ENCODE results near the gene MLST8.

MLST8 gene, protein sequence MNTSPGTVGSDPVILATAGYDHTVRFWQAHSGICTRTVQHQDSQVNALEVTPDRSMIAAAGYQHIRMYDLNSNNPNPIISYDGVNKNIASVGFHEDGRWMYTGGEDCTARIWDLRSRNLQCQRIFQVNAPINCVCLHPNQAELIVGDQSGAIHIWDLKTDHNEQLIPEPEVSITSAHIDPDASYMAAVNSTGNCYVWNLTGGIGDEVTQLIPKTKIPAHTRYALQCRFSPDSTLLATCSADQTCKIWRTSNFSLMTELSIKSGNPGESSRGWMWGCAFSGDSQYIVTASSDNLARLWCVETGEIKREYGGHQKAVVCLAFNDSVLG

DNA sequence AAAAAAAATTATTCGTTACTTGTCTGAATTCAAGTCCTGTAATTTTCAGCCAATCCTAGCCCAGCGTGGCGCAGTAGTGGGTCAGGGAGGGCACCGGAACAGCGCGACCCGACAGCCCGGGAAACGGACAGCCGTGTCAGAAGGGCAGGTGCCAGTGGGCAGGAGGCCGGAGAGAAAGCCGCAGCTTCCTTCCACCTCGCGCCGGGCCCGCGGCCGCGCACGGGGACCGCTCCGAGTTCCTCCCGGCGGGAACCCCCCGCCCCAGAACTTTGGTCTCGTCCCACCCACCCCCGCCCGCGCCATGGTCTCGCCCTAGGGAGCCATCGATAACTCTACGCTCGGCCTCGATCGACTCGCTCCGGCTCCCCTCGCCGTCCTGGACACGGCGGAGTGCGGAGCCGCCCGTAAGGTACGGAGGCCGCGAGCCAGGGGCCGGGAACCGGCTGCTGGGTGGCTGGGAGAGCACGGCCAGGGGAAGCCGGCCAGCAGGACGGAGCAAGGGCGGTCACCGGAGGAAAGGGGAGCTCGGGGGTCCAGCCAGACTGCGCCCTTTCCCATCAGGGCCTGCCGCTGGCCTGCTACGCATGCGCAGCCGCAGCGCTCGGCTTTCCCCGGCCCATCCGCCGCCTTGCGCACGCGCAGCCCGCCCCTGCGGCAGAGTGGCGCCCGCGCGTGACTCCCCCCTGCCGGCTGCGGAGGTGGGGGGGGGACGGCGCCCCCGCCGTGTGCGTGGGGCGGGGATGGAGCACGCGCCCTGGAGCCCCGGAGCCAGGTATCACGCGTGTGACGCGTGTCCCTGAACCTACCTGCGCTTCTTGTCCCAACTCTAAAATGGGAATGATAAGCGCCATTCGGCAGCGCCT, at the start of gene MLST8:
TSS of gene MLST8 (plus strand) at position 351 of the 863 bp plus-strand sequence. CDS start 632 bp downstream, outside the sequence.
- peak; percentile 89 for DNase-seq (ENCODE audit: low spot score)

DNA sequence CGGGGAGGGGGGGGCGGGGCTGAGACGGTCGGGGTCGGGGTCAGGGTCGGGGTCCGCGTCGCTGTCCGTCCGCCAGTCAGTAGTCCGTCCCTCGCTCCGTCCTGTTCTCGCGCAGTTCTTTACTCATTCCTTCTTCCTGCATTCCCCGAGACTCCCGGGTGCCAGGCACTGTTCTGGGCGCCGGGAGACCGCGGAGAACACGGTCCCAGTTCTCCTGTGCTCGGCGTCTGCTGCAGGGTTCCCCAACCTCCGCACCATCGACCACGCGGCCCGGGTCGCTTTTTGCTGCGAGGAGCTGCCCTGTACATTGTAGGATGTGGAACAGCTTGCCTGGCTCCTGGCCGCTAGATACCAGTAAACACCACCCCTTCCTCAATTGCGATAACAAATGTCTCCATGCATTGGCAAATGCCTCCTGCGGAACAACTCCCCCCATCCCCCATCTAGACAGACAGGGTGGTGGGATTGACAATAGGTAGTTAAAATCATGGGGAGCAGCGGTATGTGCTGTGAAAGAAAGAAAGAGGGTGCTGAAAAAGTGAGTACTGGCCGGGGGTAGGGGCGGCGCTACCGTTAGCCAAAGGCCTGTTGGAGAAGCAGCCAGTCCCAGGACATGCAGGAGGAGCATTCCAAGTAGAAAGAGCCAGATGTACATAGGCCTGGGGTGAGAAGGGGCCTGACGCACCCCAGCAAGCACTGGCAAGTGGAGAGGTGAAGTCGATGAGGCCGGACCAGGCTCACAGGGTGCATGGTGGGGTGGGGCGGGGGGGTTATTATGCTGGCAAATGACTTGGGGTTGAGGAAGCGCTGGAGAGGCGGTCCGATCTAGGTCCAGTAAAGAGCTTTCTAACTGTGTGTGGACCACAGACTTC, 49.0 kb upstream of the MLST8 start:
- DNase-seq (ENCODE audit: low spot score): no peak

DNA sequence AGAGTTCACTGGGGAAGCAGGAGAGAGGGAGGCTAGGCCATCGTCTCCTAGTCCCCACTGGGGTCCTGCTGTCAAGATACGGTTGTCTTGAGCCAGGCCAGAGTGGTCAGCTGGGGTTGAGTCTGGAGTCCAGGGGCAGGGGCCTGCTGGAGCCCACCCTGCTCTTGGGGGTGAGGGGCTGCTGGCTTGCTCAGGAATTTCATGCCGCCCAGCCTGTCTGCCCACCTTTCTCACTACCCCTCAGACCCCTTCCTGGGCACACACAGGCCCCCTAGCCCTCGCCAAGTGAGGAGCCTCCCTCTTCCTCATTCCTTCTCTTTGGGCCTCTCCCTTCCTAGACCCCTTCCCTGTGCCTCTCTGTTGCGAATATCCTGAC, 48.4 kb upstream of the MLST8 start:
- no peak for DNase-seq (ENCODE audit: low spot score)

DNA sequence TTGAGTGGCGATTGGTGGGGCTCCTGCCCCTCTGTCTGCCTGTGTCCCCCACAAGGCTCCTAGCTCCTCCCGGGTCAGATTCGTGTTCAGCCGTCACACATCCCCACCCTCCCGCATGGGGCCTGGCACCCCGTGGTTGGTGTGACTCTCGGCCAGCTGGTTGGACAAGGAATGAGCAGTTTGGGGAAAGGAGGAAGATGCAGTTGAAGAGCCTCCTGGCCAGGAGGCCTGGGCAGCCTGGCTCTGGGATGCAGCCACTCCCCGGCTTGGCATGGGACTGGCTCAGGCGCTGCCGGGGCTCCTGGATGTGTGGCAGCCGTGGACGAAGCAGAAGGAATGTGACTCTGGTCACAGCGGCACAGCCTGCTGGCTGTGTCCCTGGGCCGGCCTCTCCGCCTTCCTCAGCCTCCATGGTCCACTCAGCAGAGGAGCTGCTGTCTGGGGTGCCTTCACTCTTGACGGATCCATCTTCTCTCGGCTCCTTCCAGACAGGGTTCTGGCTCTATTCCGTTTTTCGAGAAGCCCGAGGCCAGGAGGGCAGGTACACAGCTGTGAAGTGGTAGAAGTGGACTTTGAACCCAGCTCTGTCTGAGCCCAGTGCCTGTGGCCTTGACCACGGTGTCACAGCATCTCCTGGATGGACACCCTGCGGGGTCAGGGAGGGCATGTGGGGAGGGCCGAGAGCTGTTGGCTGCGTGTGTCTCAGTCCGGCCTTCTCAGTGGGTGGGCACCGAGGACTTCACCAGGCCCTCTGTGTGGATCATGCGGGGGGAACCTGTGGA, 47.6 kb upstream of the MLST8 start:
- no peak for DNase-seq (ENCODE audit: low spot score)

DNA sequence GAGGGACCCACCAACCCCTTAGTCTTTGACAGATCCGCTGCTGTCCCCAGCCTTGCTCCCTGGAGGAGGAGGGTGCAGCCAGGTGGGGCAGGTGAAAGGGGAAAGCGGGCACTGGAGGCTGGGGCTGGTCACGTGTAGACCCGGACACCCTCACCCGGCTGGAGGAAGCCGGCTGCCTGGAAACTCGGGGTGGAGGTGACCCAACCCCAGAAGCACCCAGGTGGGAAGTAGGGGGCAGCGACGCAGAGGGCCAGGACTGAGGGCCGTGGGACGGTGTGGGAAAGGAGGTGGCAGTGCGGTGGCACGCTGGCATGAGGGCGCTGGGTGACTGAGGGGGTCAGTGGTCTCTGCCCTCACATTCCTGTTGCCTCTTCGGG, 47.0 kb upstream of the MLST8 start:
- no peak for DNase-seq (ENCODE audit: low spot score)

DNA sequence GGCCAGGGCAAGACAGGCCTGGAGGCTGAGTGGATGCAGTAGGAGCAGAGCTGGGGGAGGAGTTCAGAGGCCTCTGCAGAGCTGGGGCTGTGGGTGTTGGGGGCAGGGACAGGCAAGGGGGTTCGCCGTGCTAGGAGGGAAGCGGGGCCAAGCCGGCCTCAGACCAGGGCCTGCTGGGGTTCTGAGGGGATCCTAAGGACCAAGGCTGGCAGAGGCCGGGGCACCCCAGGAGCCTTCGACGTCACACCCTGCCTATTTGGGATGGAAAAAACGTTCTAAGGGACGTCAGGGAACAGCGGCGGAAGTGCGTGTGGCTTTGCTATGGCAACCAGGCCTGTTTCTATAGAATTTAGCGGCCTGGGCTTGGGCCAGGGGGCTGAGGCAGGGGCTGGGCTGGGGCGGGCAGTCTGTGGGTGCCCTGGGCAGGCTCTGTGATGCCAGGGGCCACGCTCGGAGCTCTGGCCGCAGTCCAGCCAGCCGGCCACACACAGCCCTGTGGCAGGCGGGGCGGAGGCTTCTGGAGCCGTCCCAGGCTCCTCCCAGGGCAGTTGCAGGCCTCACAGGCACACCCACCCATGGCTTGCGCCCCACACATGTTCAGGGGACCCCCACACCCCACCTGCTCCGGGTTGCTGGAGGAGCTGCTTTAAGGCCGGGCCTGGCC, 45.9 kb upstream of the MLST8 start:
- peak; percentile 58 for DNase-seq (ENCODE audit: low spot score)

DNA sequence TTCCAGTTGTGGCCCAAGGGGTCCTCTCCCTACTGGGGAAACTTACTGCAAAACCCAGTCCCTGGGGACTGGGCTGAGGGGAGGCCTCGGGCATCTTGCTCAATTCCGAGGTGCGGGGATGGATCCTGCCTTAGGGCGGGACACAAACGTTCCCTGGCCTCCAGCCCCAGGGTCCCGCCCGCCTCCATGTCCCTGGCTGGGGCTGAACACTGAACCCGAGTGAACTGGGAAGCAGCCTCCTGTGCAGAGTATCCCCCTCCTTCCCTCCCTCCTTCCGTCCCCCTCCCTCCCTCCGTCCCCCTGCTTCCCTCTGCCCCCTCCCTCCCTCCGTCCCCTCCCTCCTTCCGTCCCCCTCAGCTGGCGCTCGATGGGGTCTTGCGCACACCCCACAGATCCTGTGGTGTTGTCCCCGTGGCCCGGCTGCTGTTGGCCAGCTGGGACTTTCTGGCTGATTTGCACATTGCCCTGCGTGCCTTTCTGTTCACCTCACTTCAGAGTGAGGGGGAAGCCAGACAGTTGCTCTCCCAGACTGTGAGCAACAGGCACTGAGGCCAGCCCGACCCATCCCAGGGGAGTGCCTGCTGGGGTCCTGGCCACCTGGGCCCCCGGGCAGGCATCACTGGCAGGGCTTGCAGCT, 44.2 kb upstream of the MLST8 start:
- no peak for DNase-seq (ENCODE audit: low spot score)

DNA sequence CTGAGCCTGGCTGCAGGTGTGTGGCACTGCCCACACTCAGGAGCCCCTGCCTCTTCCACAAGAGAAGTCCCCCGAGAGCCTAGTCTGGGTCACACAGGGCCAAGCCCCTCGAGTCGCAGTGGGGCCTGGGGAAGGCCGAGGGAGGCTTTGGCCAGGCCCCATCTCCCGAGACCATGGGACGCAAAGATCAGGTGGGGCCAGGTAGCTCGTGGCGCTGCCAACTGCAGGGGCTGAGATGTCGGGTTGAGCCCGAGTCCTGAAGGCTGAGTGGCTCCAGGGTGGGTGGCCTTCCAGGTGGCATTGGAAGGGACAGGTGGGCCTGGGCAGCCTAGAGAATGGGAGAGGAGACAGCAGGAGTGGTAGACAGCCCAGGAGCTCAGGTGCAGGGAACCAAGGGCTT, 43.3 kb upstream of the MLST8 start:
- no peak for DNase-seq (ENCODE audit: low spot score)

DNA sequence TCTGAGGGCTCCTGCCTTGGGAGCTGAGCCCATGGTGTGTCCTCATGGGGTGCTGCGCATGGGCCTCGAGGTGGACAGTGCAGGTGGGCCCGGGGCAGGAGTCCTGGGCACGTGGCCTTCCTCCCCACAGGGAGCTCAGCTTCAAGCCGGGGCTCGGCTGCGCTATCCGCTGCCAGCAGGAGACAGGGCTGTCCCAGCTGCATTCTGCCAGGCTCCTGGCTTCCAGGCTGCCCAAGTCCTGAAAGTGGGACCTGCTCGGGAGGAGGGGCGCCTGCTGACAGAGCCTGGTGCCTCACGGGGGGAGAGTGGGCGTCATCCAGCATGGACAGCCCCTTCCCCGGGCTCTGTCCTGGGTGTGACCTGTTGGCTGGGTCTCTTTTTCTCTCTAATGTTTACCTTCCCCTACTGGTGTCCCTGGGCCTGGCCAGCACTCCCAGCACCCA, 42.6 kb upstream of the MLST8 start:
- DNase-seq (ENCODE audit: low spot score): no peak

DNA sequence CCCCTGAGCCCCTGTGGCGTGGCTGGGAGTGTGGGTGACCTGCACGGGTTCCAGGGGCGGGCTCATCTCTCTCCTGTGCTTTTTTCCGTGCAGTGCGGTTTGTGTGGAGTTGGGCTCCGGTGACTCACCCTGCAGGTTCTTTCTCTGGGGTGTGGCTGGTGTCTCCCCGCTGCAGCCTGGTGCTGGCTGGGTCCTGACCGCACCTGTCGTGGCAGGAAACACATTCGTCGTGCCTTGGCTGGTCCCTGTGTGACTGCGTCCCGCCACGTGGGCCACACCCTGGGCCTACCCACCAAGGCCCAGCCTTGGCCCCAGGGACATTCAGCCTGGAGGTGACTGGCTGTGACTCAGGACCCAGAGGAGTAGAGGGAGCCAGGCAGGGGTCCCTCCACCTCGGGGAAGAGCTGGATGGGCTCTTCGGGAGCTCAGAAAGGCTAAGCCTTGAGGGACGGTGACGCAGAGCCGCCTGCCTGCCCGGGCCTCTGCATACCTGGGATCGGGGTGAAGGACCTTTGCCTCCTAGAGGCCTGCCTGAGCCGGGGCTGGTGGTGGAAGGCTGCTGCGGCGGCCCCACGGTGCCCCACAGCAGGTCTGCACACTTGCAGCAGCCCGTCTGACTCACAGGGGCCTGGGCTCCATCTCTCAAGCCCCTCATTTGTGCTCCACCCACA, 41.9 kb upstream of the MLST8 start:
- DNase-seq (ENCODE audit: low spot score): no peak

DNA sequence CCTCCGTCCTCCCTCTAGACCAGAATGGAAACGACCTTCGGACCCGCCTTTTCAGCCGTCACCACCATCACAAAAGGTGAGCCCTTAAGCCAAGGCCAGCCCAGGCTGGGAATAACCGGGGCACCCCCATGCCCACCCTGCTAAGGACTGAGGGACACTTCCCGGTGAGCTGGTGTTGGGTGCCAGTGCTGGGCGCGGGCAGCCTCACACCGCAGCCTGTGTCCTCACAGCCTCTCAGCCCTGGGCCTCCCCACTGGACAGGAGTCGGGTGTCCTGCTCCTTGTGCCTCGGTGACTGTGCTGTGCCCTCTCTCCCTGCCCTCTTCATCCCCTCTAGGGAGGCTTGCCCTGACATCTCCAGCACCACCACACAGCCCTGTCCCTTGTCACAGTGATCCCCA, 39.4 kb upstream of the MLST8 start:
- DNase-seq (ENCODE audit: low spot score): no peak

DNA sequence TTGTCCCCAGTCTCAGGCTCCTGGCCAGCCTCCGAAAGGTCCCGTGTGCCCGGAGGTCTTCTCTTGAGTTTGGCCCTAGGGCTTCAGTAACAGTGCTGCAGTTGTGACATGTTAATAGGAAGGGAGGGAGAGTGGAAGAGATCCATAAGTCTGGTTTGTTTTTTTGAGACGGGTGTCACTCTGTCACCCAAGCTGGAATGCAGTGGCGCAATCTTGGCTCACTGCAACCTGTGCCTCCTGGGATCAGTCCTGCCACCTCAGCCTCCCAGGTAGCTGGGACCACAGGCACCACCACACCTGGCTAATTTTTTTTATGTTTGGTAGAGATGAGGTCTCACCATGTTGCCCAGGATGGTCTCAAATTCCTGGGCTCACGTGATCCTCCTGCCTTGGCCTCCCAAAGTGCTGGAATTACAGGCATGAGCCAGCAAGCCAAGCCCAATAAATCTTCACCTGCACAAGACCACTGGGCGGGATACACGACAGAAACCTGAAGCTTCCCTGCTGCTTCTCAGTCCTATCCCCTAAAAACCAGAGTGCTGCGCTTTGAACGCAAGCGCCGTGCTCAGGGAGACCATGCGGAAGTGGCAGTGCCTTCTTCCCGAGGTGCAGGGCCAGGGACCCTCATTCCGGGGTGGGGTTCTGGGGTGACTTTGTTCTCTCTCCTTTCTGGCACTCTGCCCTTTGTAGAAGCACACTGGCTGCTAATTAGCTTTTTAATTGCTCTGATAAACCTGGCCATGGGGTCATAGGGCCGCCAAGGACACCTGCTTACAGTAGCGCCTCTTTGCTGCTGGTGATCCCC, 38.8 kb upstream of the MLST8 start:
- DNase-seq (ENCODE audit: low spot score): no peak

DNA sequence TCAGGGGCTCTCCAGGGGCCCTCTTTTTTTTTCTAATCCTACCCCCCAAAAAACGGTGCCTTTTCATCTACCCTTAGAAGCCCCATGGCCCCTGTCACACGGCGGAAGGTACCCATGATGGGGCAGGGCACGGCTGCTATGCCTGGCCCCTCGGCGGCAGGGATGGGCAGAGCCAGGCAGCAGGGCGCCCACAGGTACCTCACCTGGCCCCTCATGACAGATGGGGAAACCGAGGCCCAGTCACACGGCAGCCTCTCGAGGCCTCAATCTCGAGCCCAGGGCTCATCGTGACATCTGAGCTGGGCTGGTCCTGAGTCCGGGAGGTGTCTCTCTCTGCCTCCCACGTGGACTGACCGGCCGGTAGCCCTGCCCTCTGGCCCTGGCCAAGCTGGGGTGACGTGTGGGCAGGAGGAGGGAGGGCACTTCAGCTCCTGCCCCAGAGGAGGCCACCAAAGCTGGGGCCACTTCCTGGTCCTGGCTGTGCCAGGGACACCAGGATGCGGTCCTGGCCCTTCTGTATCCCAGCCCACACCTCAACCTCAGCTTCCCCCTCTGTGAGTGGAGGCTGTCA, 38.1 kb upstream of the MLST8 start:
- DNase-seq (ENCODE audit: low spot score): no peak

DNA sequence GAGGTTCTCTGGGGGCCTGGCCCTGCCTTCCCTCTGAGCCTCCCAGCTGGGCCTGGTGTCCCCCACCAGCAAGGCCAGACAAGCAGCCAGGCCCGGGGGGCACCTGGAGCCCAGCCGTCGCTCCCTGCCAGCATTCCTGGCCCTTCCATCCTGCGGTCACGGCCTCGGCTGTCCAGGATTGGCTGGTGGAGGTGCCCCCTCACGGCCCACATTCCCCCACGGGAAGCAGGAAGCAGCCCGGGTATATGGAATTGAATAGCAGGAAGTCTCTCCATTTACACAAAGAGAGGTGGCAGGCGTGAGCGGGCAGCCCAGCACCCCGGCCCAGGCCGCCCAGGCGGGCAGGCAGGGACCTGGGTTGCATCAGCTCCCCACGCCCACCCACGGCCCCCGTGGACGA, 35.2 kb upstream of the MLST8 start:
- DNase-seq (ENCODE audit: low spot score): no peak

DNA sequence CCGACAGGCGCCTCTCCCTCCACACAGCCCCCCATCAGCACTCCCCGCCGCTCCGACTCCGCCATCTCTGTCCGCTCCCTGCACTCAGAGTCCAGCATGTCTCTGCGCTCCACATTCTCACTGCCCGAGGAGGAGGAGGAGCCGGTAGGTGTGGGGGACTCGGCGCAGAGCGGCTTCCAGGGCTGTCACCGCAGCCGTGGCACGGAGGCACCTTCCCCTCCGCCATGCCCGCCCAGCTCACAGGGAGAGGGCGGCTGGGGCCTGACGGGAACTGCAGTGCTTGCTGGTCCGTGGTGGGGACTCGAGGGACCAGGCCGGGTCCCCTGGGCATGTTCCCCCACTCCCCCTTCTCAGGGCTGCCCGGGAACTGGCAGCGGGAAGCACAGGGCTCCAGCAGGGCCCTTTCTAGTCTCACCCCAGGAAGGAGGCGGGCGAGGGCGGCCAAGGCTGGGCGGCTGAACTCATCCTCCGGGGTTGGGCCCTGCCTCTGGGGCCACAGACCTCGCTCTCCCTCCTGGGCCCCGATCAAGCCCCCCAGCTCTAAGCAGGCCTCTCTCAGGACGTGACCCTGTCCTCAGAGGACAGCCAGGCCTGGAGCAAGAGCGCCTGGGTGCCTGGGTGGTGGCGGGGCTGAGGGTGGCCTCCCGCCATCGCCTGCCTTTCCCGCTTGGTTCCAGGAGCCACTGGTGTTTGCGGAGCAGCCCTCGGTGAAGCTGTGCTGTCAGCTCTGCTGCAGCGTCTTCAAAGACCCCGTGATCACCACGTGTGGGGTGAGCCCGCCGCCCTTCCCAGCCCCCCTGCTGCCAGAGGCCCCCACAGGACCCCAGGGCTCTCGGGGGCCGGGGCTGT, 34.4 kb upstream of the MLST8 start:
- DNase-seq (ENCODE audit: low spot score): no peak

DNA sequence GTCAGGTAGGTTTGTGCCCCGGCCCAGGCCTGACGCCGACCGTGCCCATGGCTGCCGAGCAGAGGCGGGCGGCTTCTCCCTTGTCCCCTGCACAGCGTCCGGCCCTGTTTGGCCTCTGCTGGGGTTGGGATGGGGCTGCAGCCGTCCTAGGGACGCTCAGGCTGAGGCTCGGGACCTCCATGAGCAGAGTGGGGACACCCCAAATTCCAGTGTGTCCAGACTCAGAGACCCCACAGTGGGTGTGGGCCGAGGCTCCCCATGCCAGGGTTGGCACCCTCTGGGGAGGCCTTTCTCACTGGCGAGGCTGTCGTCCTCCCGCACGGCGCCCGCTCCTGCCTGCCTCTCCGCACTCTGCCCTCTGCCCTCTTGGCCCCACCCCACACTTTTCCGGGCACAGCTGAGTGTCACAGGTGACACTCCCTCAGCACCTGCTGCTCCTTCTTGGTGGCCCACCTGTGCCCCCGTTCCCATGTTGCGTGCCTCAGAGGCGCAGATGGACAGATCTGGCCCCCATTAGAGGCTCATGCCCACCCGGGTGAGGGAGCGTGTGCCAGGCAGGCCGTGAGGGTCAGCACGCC, 33.6 kb upstream of the MLST8 start:
- no peak for DNase-seq (ENCODE audit: low spot score)

DNA sequence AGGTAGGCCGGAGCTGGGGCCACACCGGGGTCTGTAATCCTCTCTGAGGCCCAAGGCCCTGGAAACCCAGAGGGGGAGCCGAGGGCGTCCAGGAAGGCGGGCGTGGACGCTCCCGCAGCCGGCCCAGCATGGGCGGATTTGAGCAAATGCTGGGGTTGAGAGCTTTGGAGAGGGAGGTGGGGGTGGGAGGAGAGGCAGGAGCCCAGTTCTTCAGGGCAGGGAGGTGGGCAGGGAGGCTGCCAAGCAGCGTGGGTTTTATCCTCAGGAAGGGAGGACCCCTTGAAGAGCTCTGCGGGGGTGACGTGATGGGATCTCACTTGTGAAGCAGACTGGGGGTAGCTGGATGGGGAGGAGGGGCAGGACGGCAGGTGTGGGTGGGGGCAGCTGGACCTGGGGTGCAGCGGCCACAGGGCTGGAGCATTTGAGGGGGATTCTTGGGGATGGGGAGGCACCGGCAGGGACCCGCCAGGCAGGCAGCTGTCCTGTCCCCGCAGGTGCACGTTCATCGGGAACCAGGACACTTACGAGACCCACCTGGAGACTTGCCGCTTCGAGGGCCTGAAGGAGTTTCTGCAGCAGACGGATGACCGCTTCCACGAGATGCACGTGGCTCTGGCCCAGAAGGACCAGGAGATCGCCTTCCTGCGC, 32.4 kb upstream of the MLST8 start:
- no peak for DNase-seq (ENCODE audit: low spot score)

All from putamen (tissue), 1 donor.